Brain microvascular endothelial cell (primary cell): Measurements from ENCODE around the gene ANK2.
A peak's percentile ranks its signal among the peaks of the same experiment; 100 is the strongest.

Experiments
- DNase-seq: peaks from one replicate; pipeline ENCODE4 v3.0.0-alpha.2; 2020
- H3K27ac ChIP-seq: fragments of 250-450 bp; sonication (Bioruptor Pico); 2 replicates; pipeline ENCODE4 v1.5.1; 2020; ENCODE audit warnings: mild to moderate bottlenecking, moderate library complexity
- H3K27me3 ChIP-seq: fragments of 250-450 bp; sonication (Bioruptor Pico); replicated peaks from 2 replicates; pipeline ENCODE4 v1.5.1; 2020; ENCODE audit warnings: mild to moderate bottlenecking
- H3K36me3 ChIP-seq: fragments of 250-450 bp; sonication (Bioruptor Pico); replicated peaks from 2 replicates; pipeline ENCODE4 v1.5.1; 2020; ENCODE audit warnings: mild to moderate bottlenecking
- H3K4me3 ChIP-seq: 2 replicates; pipeline ENCODE4 v1.5.1; 2011; ENCODE audit warnings: low read depth, mild to moderate bottlenecking, control low read depth, low read length, moderate library complexity
- in situ Hi-C: cut with HindIII; loops from 2 replicates; pipeline ENCODE4 v1.10.0; 2017; ENCODE audit warnings: low sequenced_read_pairs, low pct_ligation_motif_present
- TF ChIP-seq, protein P1 (sequence below): IDR thresholded peaks from 2 replicates; pipeline ENCODE4 v1.5.1; 2011; ENCODE audit warnings: low read depth, mild to moderate bottlenecking, moderate library complexity, low read length, control low read depth, inconsistent platforms; ENCODE audit errors: missing control alignments

The ANK2 gene

DNA sequence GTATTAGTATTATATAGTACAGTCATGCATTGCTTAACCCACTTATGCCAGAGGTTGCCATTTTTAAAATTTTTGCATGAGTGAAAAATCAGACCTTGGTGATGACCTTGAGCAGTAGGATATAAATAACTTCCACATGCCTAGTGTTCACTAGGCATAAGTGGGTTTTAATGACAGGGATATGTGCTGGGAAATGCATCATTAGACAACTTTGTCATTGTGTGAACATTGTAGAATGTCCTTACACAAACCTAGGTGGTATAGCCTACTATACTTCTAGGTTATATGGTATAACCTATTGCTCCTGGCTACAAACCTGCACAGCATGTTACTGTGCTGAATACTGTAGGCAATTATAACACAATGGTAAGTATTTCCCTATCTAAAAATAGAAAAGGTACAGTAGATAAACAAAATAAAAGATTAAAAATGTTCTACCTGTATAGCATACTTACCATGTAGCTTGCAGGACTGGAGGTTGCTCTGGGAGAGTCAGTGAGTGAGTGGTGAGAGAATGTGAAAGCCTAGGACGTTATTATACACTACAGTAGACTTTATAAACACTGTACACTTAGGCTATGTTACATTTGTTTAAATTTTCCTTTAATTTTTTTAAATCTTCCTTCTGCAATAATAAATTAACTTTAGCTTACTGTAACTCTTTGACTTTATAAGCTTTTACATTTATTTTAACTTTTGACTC is 326.7 kb downstream of the ANK2 start:
- in situ Hi-C loops = no loop called here
- H3K4me3 ChIP-seq = no peak overlapping the region
- TF ChIP-seq, protein P1, sequence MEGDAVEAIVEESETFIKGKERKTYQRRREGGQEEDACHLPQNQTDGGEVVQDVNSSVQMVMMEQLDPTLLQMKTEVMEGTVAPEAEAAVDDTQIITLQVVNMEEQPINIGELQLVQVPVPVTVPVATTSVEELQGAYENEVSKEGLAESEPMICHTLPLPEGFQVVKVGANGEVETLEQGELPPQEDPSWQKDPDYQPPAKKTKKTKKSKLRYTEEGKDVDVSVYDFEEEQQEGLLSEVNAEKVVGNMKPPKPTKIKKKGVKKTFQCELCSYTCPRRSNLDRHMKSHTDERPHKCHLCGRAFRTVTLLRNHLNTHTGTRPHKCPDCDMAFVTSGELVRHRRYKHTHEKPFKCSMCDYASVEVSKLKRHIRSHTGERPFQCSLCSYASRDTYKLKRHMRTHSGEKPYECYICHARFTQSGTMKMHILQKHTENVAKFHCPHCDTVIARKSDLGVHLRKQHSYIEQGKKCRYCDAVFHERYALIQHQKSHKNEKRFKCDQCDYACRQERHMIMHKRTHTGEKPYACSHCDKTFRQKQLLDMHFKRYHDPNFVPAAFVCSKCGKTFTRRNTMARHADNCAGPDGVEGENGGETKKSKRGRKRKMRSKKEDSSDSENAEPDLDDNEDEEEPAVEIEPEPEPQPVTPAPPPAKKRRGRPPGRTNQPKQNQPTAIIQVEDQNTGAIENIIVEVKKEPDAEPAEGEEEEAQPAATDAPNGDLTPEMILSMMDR = no peak
- no peaks in the 10 kb centered on the region for H3K36me3 ChIP-seq
- no peaks in the 10 kb centered on the region for H3K27me3 ChIP-seq
- DNase-seq = no peak
- no peak overlapping the region for H3K27ac ChIP-seq

DNA sequence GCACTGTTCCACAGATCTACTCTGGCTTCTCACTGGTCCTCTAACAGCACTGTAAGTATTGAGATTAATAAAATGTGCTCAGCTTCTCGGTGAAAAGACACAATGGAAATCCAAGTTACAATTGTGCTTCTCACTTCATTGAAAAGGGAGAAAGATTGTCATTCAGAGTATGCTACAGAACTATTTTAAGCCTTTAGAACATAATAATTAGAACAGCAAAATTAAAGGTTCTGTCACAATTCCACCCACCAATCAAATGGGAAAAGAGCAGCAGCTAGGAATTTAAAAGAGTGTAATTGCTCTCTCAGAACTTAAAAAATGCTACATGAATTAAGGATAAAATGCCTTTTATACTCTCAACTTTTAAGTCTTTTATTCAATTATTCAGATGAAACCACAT is 329.4 kb downstream of the ANK2 start:
- Histone ChIP-seq H3K27me3 (no peaks in the 10 kb centered on the region), H3K27ac (no peak overlapping the region), H3K36me3 (no peaks in the 10 kb centered on the region), H3K4me3 (no peak overlapping the region)
- in situ Hi-C loops = no loop called here
- DNase-seq = no peak
- TF ChIP-seq, protein P1 = no peak

DNA sequence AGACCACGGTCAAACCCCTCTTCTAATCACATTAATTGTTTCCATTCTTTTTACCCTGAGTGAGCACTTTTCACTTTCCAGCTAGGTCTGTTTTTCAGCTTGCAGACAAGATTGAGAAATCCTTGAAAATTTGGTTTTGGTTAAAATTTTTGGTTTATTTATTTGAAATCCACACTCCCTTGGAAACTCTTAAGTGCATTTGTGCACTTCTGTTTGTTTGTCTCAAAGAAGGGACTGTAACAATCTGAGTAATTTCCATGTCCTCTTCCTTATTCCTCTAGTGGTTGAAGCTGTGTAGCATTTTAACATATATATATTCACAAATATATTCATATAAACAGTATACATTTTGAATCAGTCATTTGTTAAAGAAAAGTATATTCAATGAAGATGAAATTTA is 333.3 kb downstream of the ANK2 start:
- Histone ChIP-seq H3K4me3 (no peak overlapping the region), H3K27ac (no peak overlapping the region), H3K36me3 (no peaks in the 10 kb centered on the region), H3K27me3 (no peaks in the 10 kb centered on the region)
- DNase-seq = no peak
- TF ChIP-seq, protein P1 = no peak
- in situ Hi-C loops = no loop called here

DNA sequence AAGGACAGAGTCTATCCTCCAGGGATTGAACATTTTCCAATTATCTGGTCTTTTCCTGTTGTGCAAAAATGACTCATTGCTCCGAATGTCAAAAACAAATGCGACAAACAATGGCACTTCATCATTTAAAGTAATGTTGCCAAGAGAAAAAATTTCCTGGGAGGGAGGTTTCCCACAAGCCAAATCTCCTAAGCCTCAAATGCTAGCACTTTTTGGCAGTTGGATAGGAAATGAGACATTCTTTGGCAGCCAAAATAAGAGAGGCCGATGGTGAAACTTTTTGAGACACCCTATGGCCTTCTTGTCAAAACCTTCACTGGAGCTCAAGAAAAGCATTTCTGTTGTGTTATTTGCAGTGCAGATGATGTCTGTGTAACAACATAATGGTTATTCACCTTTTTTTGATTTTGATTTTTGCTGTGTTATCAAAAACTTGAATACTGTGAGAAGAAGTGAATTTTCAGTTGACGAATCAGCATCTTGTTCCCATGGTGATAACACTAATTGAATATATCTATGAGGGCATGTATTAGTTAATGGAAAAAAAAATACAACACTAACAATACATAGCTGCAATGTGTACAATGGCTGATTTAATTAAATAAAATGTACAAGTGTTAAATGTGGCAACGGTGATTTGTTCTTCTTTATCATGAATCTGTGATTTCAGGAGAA is 333.8 kb downstream of the ANK2 start:
- H3K27ac ChIP-seq = no peak overlapping the region
- H3K4me3 ChIP-seq = no peak overlapping the region
- H3K27me3 ChIP-seq = no peaks in the 10 kb centered on the region
- H3K36me3 ChIP-seq = no peaks in the 10 kb centered on the region
- TF ChIP-seq, protein P1 = no peak
- in situ Hi-C loops = no loop called here
- peak; percentile 25 for DNase-seq

DNA sequence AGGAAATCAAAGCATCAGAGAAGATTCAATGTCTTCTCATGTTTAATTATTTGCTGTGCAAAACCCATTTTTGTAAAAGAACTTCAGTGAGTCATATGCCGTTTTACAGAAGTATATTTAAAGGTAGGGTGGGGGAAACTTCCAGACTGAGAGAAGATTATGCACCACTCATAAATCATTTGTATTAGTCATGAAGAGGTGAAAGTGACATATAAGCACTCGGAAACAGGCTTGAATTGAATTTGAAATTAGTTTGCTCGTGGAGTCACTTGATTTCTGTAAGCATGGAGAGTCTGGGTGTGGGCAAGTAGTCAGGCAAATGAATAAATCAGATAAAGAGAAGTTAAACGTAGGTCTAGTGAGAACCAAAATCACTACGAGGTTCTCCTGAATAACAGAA is 335.1 kb downstream of the ANK2 start:
- no peak overlapping the region for H3K4me3 ChIP-seq
- TF ChIP-seq, protein P1 = no peak
- no peaks in the 10 kb centered on the region for H3K36me3 ChIP-seq
- H3K27me3 ChIP-seq = no peaks in the 10 kb centered on the region
- no peak for DNase-seq
- in situ Hi-C loops = no loop called here
- no peak overlapping the region for H3K27ac ChIP-seq
